PC-9 (cell line): ENCODE results near the gene TMEM139.

Experiments
- EZH2 ChIP-seq: fragments of 200-600 bp; sonication (generic); IDR thresholded peaks from 2 replicates; pipeline ENCODE4 v1.8.0; 2017; ENCODE audit warnings: antibody characterized with exemption, low read depth
- TF ChIP-seq, protein P1 (sequence below): fragments of 200-600 bp; sonication (generic); conservative IDR thresholded peaks from 2 replicates; pipeline ENCODE4 v1.6.1; 2017; ENCODE audit warnings: mixed run types, antibody characterized with exemption, mild to moderate bottlenecking, moderate library complexity

DNA sequence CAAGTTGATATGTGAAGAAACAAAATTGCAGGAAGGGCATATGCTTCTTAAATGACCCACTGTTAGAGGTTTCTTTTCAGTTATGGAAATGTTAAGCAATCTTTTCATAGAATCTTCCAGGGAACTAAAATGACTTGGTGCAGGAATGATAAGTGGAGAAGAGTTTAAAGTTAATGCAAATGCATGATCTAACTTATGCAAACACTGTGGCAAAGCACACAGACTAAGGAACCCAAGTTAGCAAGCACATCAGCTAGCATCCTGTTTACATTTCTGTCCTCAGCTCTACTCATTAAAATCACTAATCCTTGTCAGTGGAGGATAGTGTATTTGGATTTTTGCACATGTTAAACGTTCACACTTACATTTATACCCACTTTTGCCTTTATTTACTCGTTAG lies 40.5 kb downstream of the TMEM139 start:
- TF ChIP-seq, protein P1, sequence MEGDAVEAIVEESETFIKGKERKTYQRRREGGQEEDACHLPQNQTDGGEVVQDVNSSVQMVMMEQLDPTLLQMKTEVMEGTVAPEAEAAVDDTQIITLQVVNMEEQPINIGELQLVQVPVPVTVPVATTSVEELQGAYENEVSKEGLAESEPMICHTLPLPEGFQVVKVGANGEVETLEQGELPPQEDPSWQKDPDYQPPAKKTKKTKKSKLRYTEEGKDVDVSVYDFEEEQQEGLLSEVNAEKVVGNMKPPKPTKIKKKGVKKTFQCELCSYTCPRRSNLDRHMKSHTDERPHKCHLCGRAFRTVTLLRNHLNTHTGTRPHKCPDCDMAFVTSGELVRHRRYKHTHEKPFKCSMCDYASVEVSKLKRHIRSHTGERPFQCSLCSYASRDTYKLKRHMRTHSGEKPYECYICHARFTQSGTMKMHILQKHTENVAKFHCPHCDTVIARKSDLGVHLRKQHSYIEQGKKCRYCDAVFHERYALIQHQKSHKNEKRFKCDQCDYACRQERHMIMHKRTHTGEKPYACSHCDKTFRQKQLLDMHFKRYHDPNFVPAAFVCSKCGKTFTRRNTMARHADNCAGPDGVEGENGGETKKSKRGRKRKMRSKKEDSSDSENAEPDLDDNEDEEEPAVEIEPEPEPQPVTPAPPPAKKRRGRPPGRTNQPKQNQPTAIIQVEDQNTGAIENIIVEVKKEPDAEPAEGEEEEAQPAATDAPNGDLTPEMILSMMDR = no peak
- TF ChIP-seq EZH2 = no peak
